HepG2 (cell line): Measurements from ENCODE around the gene THOC6. TPM values are rescaled to one million over a fixed set of nuclear protein-coding genes. Genes with fewer than 3 reads are reported as not detected.
A peak's percentile ranks its signal among the peaks of the same experiment; 100 is the strongest.

Source experiments
- ARHGAP35 ChIP-seq: sonication (generic); formaldehyde crosslinking; IDR thresholded peaks from 2 replicates; pipeline ENCODE4 v1.9.0; 2022; ENCODE audit warnings: mild to moderate bottlenecking, inconsistent platforms, moderate library complexity, missing genetic modification reagents, borderline replicate concordance
- ARID5B ChIP-seq: IDR thresholded peaks from 2 replicates; pipeline ENCODE4 v1.4.0; 2020; ENCODE audit warnings: mild to moderate bottlenecking, missing genetic modification reagents
- EED ChIP-seq: sonication (generic); formaldehyde crosslinking; IDR thresholded peaks from 2 replicates; pipeline ENCODE4 v1.5.0; 2020; ENCODE audit warnings: mild to moderate bottlenecking, missing genetic modification reagents
- HIC2 ChIP-seq: sonication (generic); formaldehyde crosslinking; IDR thresholded peaks from 2 replicates; pipeline ENCODE4 v1.9.0; 2022; ENCODE audit warnings: low read depth, missing genetic modification reagents
- HNRNPH1 ChIP-seq: fragments of 200-400 bp; formaldehyde crosslinking; optimal IDR thresholded peaks from 2 replicates; pipeline ENCODE3; 2017; ENCODE audit warnings: mild to moderate bottlenecking, low read depth, low read length
- JUND ChIP-seq: sonication (generic); formaldehyde crosslinking; IDR thresholded peaks from 2 replicates; pipeline ENCODE4 v1.8.0; 2022; ENCODE audit warnings: mild to moderate bottlenecking, missing genetic modification reagents
- NKX3-1 ChIP-seq: sonication (generic); formaldehyde crosslinking; IDR thresholded peaks from 2 replicates; pipeline ENCODE4 v1.5.0; 2020; ENCODE audit warnings: missing genetic modification reagents
- RXRB ChIP-seq: IDR thresholded peaks from 2 replicates; pipeline ENCODE4 v1.6.1; 2016; ENCODE audit warnings: borderline replicate concordance, missing genetic modification reagents, missing compliant biosample characterization
- SP2 ChIP-seq: sonication (generic); formaldehyde crosslinking; IDR thresholded peaks from 2 replicates; pipeline ENCODE4 v1.5.1; 2020; ENCODE audit warnings: mild to moderate bottlenecking, missing genetic modification reagents
- ZFP37 ChIP-seq: sonication (generic); formaldehyde crosslinking; IDR thresholded peaks from 2 replicates; pipeline ENCODE4 v1.4.0; 2020; ENCODE audit warnings: missing genetic modification reagents, borderline replicate concordance
- ZNF121 ChIP-seq: sonication (generic); formaldehyde crosslinking; IDR thresholded peaks from 2 replicates; pipeline ENCODE4 v1.5.0; 2020; ENCODE audit warnings: mild to moderate bottlenecking, missing genetic modification reagents
- ZNF317 ChIP-seq: sonication (generic); formaldehyde crosslinking; IDR thresholded peaks from 2 replicates; pipeline ENCODE4 v1.5.0; 2020; ENCODE audit warnings: mild to moderate bottlenecking, missing genetic modification reagents
- ZNF318 ChIP-seq: sonication (generic); formaldehyde crosslinking; IDR thresholded peaks from 2 replicates; pipeline ENCODE4 v1.4.0; 2020; ENCODE audit warnings: mild to moderate bottlenecking, missing genetic modification reagents
- ZNF432 ChIP-seq: sonication (generic); formaldehyde crosslinking; IDR thresholded peaks from 2 replicates; pipeline ENCODE4 v1.5.0; 2020; ENCODE audit warnings: missing genetic modification reagents, mild to moderate bottlenecking, borderline replicate concordance
- polyA plus RNA-seq, 8 experiments: library from polyadenylated mRNA; depleted of rRNA in 3 of 8; stranded (reverse) in 7 of 8; unstranded in 1 of 8; fragments of >200 nt; fragmentation: Illumina TruSeq in 4 of 8; extraction: Trizol in 4 of 8; gene quantifications; 2 replicates each; pipeline versions ENCODE4 v1.2.1 to v1.2.3, GENCODE V29; 2011 to 2016; ENCODE audit warnings: low read depth in 4 of 8, missing spikeins in 1 of 8, mixed read lengths in 1 of 8; ENCODE audit not compliant: insufficient read depth in 1 of 8
- total RNA-seq, 5 experiments: library from RNA; depleted of rRNA; stranded (reverse); fragments of >200 nt; fragmentation: Illumina TruSeq; extraction: Trizol; gene quantifications; 2 replicates each; pipeline ENCODE4 v1.2.3, GENCODE V29; 2016; ENCODE audit warnings: low read depth in 1 of 5

Gene THOC6
- total and polyA plus RNA-seq, 2 of the 13 experiments (the other 11 are each of a cell fraction or from before 2014, with no cell fraction given): 32.1 to 37.0 TPM

GRCh38 chr16:3023669-3024478, at the start of gene THOC6, which contains the start of gene HCFC1R1 (continued):
- peak; percentile 50; the same call in 1 of the 2 replicates for TF ChIP-seq ARID5B (CRISPR knock-in tag)
- peak; percentile 0 for TF ChIP-seq HNRNPH1
- no peak; the same call in none of the 2 replicates for TF ChIP-seq JUND
- 0 out of 2 replicates have a peak, but pooled peaks have one; percentile 8 for TF ChIP-seq ZFP37
- TF ChIP-seq HIC2 (CRISPR knock-in tag): no peak; the same call in 1 of the 2 replicates
- no peak; the same call in 1 of the 2 replicates for TF ChIP-seq EED
- no peak for TF ChIP-seq ZNF318
- peak; percentile 55; the same call in 1 of the 2 replicates for TF ChIP-seq NKX3-1 (CRISPR knock-in tag)
- TF ChIP-seq RXRB (CRISPR knock-in tag): peak; percentile 75; the same call in 1 of the 2 replicates
- no peak for TF ChIP-seq ZNF432 (CRISPR knock-in tag)
- TF ChIP-seq ZNF121: 0 out of 2 replicates have a peak, but pooled peaks have one; percentile 39
- 0 out of 2 replicates have a peak, but pooled peaks have one; percentile 33 for TF ChIP-seq ZNF317
- peak; percentile 67; the same call in 1 of the 2 replicates for TF ChIP-seq ARHGAP35 (CRISPR knock-in tag)
- peak; percentile 58; the same call in 1 of the 2 replicates for TF ChIP-seq SP2 (CRISPR knock-in tag)
